ENCODE measurements around the gene SMIM41.
A peak's percentile ranks its signal among the peaks of the same experiment; 100 is the strongest.

SMIM41 gene

GRCh38 chr12:52120951-52121823 is 41.7 kb downstream of the SMIM41 start:
- Histone ChIP-seq H3K36me3 (ENCODE audit: control insufficient read depth, insufficient read depth, low read length) (no peaks in the 10 kb centered on the region), H3K9me3 (ENCODE audit: control insufficient read depth, low read length) (no peaks in the 10 kb centered on the region), H3K4me1 (ENCODE audit: control insufficient read depth, insufficient read depth, low read length, poor library complexity, severe bottlenecking) (peaks cover 5% of the 10 kb centered on the region), H3K27ac (ENCODE audit: low read depth, low read length, severe bottlenecking) (no peak overlapping the region), H3K4me3 (ENCODE audit: extremely low read depth, insufficient read depth, low read length, poor library complexity, severe bottlenecking) (no peak overlapping the region)
- WGBS, 2 experiments (ENCODE audit: insufficient coverage in 2 of 2): 92% methylated on average over 15 of the region's 19 CpGs

GRCh38 chr12:52121824-52122539 is 42.5 kb downstream of the SMIM41 start:
- H3K36me3 ChIP-seq (ENCODE audit: control insufficient read depth, insufficient read depth, low read length): no peaks in the 10 kb centered on the region
- WGBS, 2 experiments (ENCODE audit: insufficient coverage in 2 of 2): 24 to 36% methylated on average over 9 to 15 of the region's 18 CpGs
- H3K4me1 ChIP-seq (ENCODE audit: control insufficient read depth, insufficient read depth, low read length, poor library complexity, severe bottlenecking): peaks cover 11% of the 10 kb centered on the region
- no peak overlapping the region for H3K27ac ChIP-seq (ENCODE audit: low read depth, low read length, severe bottlenecking)
- no peak overlapping the region for H3K4me3 ChIP-seq (ENCODE audit: extremely low read depth, insufficient read depth, low read length, poor library complexity, severe bottlenecking)
- H3K9me3 ChIP-seq (ENCODE audit: control insufficient read depth, low read length): no peaks in the 10 kb centered on the region

- WGBS, 2 experiments (ENCODE audit: insufficient coverage in 2 of 2): 62 to 67% methylated on average over 2 to 3 of the region's 4 CpGs
Observed at GRCh38 chr12:52122540-52122871, 43.0 kb downstream of the SMIM41 start.

GRCh38 chr12:52122904-52123303 is 43.4 kb downstream of the SMIM41 start:
- Histone ChIP-seq H3K27ac (ENCODE audit: low read depth, low read length, severe bottlenecking) (no peak overlapping the region), H3K9me3 (ENCODE audit: control insufficient read depth, low read length) (no peaks in the 10 kb centered on the region), H3K4me3 (ENCODE audit: extremely low read depth, insufficient read depth, low read length, poor library complexity, severe bottlenecking) (no peak overlapping the region), H3K4me1 (ENCODE audit: control insufficient read depth, insufficient read depth, low read length, poor library complexity, severe bottlenecking) (peaks cover 11% of the 10 kb centered on the region), H3K36me3 (ENCODE audit: control insufficient read depth, insufficient read depth, low read length) (no peaks in the 10 kb centered on the region)
- WGBS, 2 experiments (ENCODE audit: insufficient coverage in 2 of 2): 86 to 97% methylated on average over 4 of the region's 7 CpGs

More at GRCh38 chr12:52122540-52122871, 43.0 kb downstream of the SMIM41 start:
- H3K27ac ChIP-seq (ENCODE audit: low read depth, low read length, severe bottlenecking): no peak overlapping the region
- no peaks in the 10 kb centered on the region for H3K9me3 ChIP-seq (ENCODE audit: control insufficient read depth, low read length)
- no peak overlapping the region for H3K4me3 ChIP-seq (ENCODE audit: extremely low read depth, insufficient read depth, low read length, poor library complexity, severe bottlenecking)
- peaks cover 11% of the 10 kb centered on the region for H3K4me1 ChIP-seq (ENCODE audit: control insufficient read depth, insufficient read depth, low read length, poor library complexity, severe bottlenecking)
- H3K36me3 ChIP-seq (ENCODE audit: control insufficient read depth, insufficient read depth, low read length): no peaks in the 10 kb centered on the region

- Histone ChIP-seq H3K36me3 (ENCODE audit: control insufficient read depth, insufficient read depth, low read length) (no peaks in the 10 kb centered on the region), H3K27ac (ENCODE audit: low read depth, low read length, severe bottlenecking) (no peak overlapping the region), H3K4me1 (ENCODE audit: control insufficient read depth, insufficient read depth, low read length, poor library complexity, severe bottlenecking) (peaks cover 11% of the 10 kb centered on the region), H3K9me3 (ENCODE audit: control insufficient read depth, low read length) (no peaks in the 10 kb centered on the region), H3K4me3 (ENCODE audit: extremely low read depth, insufficient read depth, low read length, poor library complexity, severe bottlenecking) (no peak overlapping the region)
- WGBS, 2 experiments (ENCODE audit: insufficient coverage in 2 of 2): 50 to 56% methylated on average over 5 of the region's 8 CpGs
Observed at GRCh38 chr12:52123487-52124186, 44.1 kb downstream of the SMIM41 start.

GRCh38 chr12:52125476-52125900 is 46.0 kb downstream of the SMIM41 start:
- Histone ChIP-seq H3K4me1 (ENCODE audit: control insufficient read depth, insufficient read depth, low read length, poor library complexity, severe bottlenecking) (peaks cover 11% of the 10 kb centered on the region), H3K36me3 (ENCODE audit: control insufficient read depth, insufficient read depth, low read length) (no peaks in the 10 kb centered on the region), H3K4me3 (ENCODE audit: extremely low read depth, insufficient read depth, low read length, poor library complexity, severe bottlenecking) (no peak overlapping the region), H3K27ac (ENCODE audit: low read depth, low read length, severe bottlenecking) (no peak overlapping the region), H3K9me3 (ENCODE audit: control insufficient read depth, low read length) (no peaks in the 10 kb centered on the region)
- WGBS, 2 experiments (ENCODE audit: insufficient coverage in 2 of 2): 42% methylated on average over 4 of the region's 6 CpGs; no CpG with 5 or more reads in 1 of the 2 experiments

GRCh38 chr12:52126050-52126604 is 46.6 kb downstream of the SMIM41 start:
- Histone ChIP-seq H3K4me1 (ENCODE audit: control insufficient read depth, insufficient read depth, low read length, poor library complexity, severe bottlenecking) (peaks cover 11% of the 10 kb centered on the region), H3K4me3 (ENCODE audit: extremely low read depth, insufficient read depth, low read length, poor library complexity, severe bottlenecking) (no peak overlapping the region), H3K27ac (ENCODE audit: low read depth, low read length, severe bottlenecking) (peak overlapping the region; percentile 72), H3K9me3 (ENCODE audit: control insufficient read depth, low read length) (no peaks in the 10 kb centered on the region), H3K36me3 (ENCODE audit: control insufficient read depth, insufficient read depth, low read length) (no peaks in the 10 kb centered on the region)
- WGBS, 2 experiments (ENCODE audit: insufficient coverage in 2 of 2): 100% methylated on average over 1 of the region's 2 CpGs

- H3K9me3 ChIP-seq (ENCODE audit: control insufficient read depth, low read length): no peaks in the 10 kb centered on the region
- peaks cover 11% of the 10 kb centered on the region for H3K4me1 ChIP-seq (ENCODE audit: control insufficient read depth, insufficient read depth, low read length, poor library complexity, severe bottlenecking)
- no peak overlapping the region for H3K4me3 ChIP-seq (ENCODE audit: extremely low read depth, insufficient read depth, low read length, poor library complexity, severe bottlenecking)
- WGBS, 2 experiments (ENCODE audit: insufficient coverage in 2 of 2): 84 to 90% methylated on average over 16 of the region's 21 CpGs
- H3K27ac ChIP-seq (ENCODE audit: low read depth, low read length, severe bottlenecking): peak overlapping the region; percentile 72
- H3K36me3 ChIP-seq (ENCODE audit: control insufficient read depth, insufficient read depth, low read length): no peaks in the 10 kb centered on the region
Observed at GRCh38 chr12:52126605-52127578, 47.4 kb downstream of the SMIM41 start.

GRCh38 chr12:52127683-52128450 is 48.4 kb downstream of the SMIM41 start:
- Histone ChIP-seq H3K36me3 (ENCODE audit: control insufficient read depth, insufficient read depth, low read length) (no peaks in the 10 kb centered on the region), H3K4me3 (ENCODE audit: extremely low read depth, insufficient read depth, low read length, poor library complexity, severe bottlenecking) (no peak overlapping the region), H3K9me3 (ENCODE audit: control insufficient read depth, low read length) (no peaks in the 10 kb centered on the region), H3K4me1 (ENCODE audit: control insufficient read depth, insufficient read depth, low read length, poor library complexity, severe bottlenecking) (peaks cover 11% of the 10 kb centered on the region), H3K27ac (ENCODE audit: low read depth, low read length, severe bottlenecking) (no peak overlapping the region)
- WGBS, 2 experiments (ENCODE audit: insufficient coverage in 2 of 2): 90 to 95% methylated on average over 6 to 7 of the region's 10 CpGs
